ENCODE data around the gene CYP24A1.

CYP24A1 gene

GRCh38 chr20:54115172-54115854 lies 58.5 kb downstream of the CYP24A1 start:
- Mint-ChIP-seq H3K27ac (no peak overlapping the region), H3K4me1 (ENCODE audit: low read depth) (no peaks in the 10 kb centered on the region), H3K9me3 (no peaks in the 10 kb centered on the region), H3K4me3 (no peak overlapping the region), H3K36me3 (ENCODE audit: low read depth) (no peaks in the 10 kb centered on the region), H3K27me3 (peaks cover 5% of the 10 kb centered on the region)
- DNase-seq = no peak

GRCh38 chr20:54114109-54114508 lies 59.7 kb downstream of the CYP24A1 start:
- Mint-ChIP-seq H3K4me3 (no peak overlapping the region), H3K27ac (no peak overlapping the region), H3K9me3 (no peaks in the 10 kb centered on the region), H3K4me1 (ENCODE audit: low read depth) (peaks cover 2% of the 10 kb centered on the region), H3K36me3 (ENCODE audit: low read depth) (no peaks in the 10 kb centered on the region), H3K27me3 (peaks cover 5% of the 10 kb centered on the region)
- DNase-seq = no peak

DNA sequence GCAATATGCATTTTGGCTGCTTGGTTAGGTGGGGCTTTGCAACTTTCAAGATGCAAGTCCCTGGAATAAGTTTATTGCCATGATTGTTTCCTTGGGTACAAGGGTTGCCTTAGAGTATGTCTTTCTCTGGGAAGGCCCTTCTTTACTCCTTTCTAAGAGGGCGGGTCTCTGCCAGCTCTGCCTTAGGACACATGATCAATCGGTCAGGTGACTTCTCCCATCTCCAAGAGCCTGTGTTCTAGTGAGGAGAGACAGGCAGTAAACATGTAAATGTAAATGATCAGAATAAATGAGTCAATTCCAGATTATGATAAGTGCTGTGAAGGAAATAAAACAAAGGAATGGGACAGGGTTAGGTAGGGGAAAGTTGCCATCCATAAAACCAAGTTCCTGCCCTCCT lies 60.2 kb downstream of the CYP24A1 start:
- H3K27ac Mint-ChIP-seq = no peak overlapping the region
- H3K27me3 Mint-ChIP-seq = peaks cover 5% of the 10 kb centered on the region
- H3K9me3 Mint-ChIP-seq = no peaks in the 10 kb centered on the region
- peaks cover 2% of the 10 kb centered on the region for H3K4me1 Mint-ChIP-seq (ENCODE audit: low read depth)
- no peak for DNase-seq
- H3K4me3 Mint-ChIP-seq = no peak overlapping the region
- H3K36me3 Mint-ChIP-seq (ENCODE audit: low read depth) = no peaks in the 10 kb centered on the region

GRCh38 chr20:54112221-54112884 lies 61.4 kb downstream of the CYP24A1 start:
- Mint-ChIP-seq H3K27me3 (peaks cover 5% of the 10 kb centered on the region), H3K36me3 (ENCODE audit: low read depth) (no peaks in the 10 kb centered on the region), H3K27ac (no peak overlapping the region), H3K4me1 (ENCODE audit: low read depth) (peaks cover 2% of the 10 kb centered on the region), H3K4me3 (no peak overlapping the region), H3K9me3 (no peaks in the 10 kb centered on the region)
- no peak for DNase-seq

- H3K27me3 Mint-ChIP-seq = peaks cover 5% of the 10 kb centered on the region
- H3K9me3 Mint-ChIP-seq = no peaks in the 10 kb centered on the region
These were observed 62.3 kb downstream of the CYP24A1 start for GRCh38 chr20:54111460-54111859.

GRCh38 chr20:54110457-54110856 lies 63.3 kb downstream of the CYP24A1 start:
- Mint-ChIP-seq H3K36me3 (ENCODE audit: low read depth) (no peaks in the 10 kb centered on the region), H3K4me1 (ENCODE audit: low read depth) (peaks cover 2% of the 10 kb centered on the region)

More at GRCh38 chr20:54111460-54111859, 62.3 kb downstream of the CYP24A1 start:
- Mint-ChIP-seq H3K4me3 (no peak overlapping the region), H3K4me1 (ENCODE audit: low read depth) (peaks cover 2% of the 10 kb centered on the region), H3K27ac (no peak overlapping the region), H3K36me3 (ENCODE audit: low read depth) (no peaks in the 10 kb centered on the region)
- no peak for DNase-seq

GRCh38 chr20:54110041-54110440 lies 63.7 kb downstream of the CYP24A1 start:
- H3K27ac Mint-ChIP-seq = no peak overlapping the region
- no peaks in the 10 kb centered on the region for H3K36me3 Mint-ChIP-seq (ENCODE audit: low read depth)
- H3K27me3 Mint-ChIP-seq = peaks cover 5% of the 10 kb centered on the region
- H3K4me3 Mint-ChIP-seq = no peak overlapping the region
- no peak for DNase-seq
- peaks cover 3% of the 10 kb centered on the region for H3K4me1 Mint-ChIP-seq (ENCODE audit: low read depth)
- no peaks in the 10 kb centered on the region for H3K9me3 Mint-ChIP-seq

More at GRCh38 chr20:54110457-54110856, 63.3 kb downstream of the CYP24A1 start:
- H3K27ac Mint-ChIP-seq = no peak overlapping the region
- H3K4me3 Mint-ChIP-seq = no peak overlapping the region
- no peaks in the 10 kb centered on the region for H3K9me3 Mint-ChIP-seq
- no peak for DNase-seq
- H3K27me3 Mint-ChIP-seq = peaks cover 5% of the 10 kb centered on the region

GRCh38 chr20:54108817-54109216 lies 65.0 kb downstream of the CYP24A1 start:
- H3K4me3 Mint-ChIP-seq = no peak overlapping the region
- no peak for DNase-seq
- H3K27ac Mint-ChIP-seq = no peak overlapping the region
- H3K9me3 Mint-ChIP-seq = no peaks in the 10 kb centered on the region
- peaks cover 3% of the 10 kb centered on the region for H3K27me3 Mint-ChIP-seq
- H3K36me3 Mint-ChIP-seq (ENCODE audit: low read depth) = no peaks in the 10 kb centered on the region
- H3K4me1 Mint-ChIP-seq (ENCODE audit: low read depth) = peaks cover 4% of the 10 kb centered on the region

DNA sequence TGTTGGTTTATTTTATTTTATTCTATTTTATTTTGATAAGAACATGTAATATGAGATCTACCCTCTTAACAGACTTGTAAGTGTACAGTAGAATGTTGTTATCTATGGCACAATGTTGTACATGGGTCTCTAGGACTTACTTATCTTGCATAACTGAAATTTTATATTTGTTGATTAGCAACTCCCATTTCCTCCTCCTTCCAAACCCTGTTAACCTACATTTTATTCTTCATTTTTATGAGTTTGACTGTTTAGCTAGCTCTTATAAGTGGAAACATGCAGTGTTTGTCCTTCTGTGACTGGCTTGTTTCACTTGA lies 65.5 kb downstream of the CYP24A1 start:
- no peaks in the 10 kb centered on the region for H3K9me3 Mint-ChIP-seq
- H3K4me1 Mint-ChIP-seq (ENCODE audit: low read depth) = peaks cover 5% of the 10 kb centered on the region
- H3K4me3 Mint-ChIP-seq = no peak overlapping the region
- DNase-seq = no peak
- H3K36me3 Mint-ChIP-seq (ENCODE audit: low read depth) = no peaks in the 10 kb centered on the region
- no peak overlapping the region for H3K27ac Mint-ChIP-seq
- no peaks in the 10 kb centered on the region for H3K27me3 Mint-ChIP-seq

GRCh38 chr20:54107600-54108325 lies 66.0 kb downstream of the CYP24A1 start:
- Mint-ChIP-seq H3K9me3 (no peaks in the 10 kb centered on the region), H3K4me3 (no peak overlapping the region), H3K4me1 (ENCODE audit: low read depth) (peaks cover 5% of the 10 kb centered on the region), H3K27ac (no peak overlapping the region), H3K27me3 (no peaks in the 10 kb centered on the region), H3K36me3 (ENCODE audit: low read depth) (no peaks in the 10 kb centered on the region)
- DNase-seq = no peak

DNA sequence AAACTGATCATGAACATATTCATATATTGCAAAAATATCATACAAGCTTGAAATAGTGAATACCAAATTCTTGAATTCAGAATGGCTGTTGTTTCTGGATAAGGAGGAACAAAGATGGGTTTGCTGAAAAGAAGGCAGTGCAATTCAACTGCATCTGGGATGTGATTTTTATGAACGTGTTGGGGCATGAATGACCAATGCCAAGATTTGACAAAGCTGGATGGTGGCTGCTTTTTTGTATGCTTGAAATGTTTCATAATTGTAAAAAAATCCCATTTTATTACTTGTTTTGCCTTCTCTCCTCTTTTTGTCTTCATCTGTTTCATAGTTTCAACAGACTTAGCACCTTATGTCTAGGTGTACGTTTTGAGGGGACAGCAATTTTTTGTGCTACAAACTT lies 66.6 kb downstream of the CYP24A1 start:
- H3K36me3 Mint-ChIP-seq (ENCODE audit: low read depth) = no peaks in the 10 kb centered on the region
- H3K27ac Mint-ChIP-seq = no peak overlapping the region
- no peak for DNase-seq
- H3K9me3 Mint-ChIP-seq = no peaks in the 10 kb centered on the region
- peaks cover 5% of the 10 kb centered on the region for H3K4me1 Mint-ChIP-seq (ENCODE audit: low read depth)
- H3K27me3 Mint-ChIP-seq = no peaks in the 10 kb centered on the region
- H3K4me3 Mint-ChIP-seq = no peak overlapping the region

DNA sequence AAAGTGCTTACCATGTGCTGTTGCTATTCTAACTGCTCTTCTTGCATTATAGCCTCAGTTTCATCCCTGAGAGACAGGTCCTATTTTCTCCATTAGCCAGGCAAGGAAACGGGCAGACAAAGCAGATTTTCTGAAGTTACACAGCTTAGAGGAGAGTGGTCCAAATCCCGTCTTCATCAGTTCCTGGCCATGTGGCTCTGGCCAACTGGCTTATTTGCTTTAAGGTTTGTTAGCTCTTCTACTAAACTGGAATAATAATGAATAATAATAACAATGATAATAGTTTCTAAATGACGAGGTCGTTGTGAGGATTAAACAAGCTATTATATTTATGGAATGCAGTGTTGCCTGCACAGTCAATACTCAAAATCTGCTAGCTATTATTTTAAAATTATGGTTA lies 67.6 kb downstream of the CYP24A1 start:
- Mint-ChIP-seq H3K9me3 (no peaks in the 10 kb centered on the region), H3K27ac (no peak overlapping the region), H3K4me1 (ENCODE audit: low read depth) (peaks cover 5% of the 10 kb centered on the region), H3K4me3 (no peak overlapping the region), H3K36me3 (ENCODE audit: low read depth) (no peaks in the 10 kb centered on the region), H3K27me3 (no peaks in the 10 kb centered on the region)
- DNase-seq = no peak

- no peaks in the 10 kb centered on the region for H3K36me3 Mint-ChIP-seq (ENCODE audit: low read depth)
- H3K4me1 Mint-ChIP-seq (ENCODE audit: low read depth) = peaks cover 5% of the 10 kb centered on the region
- H3K27me3 Mint-ChIP-seq = no peaks in the 10 kb centered on the region
- H3K27ac Mint-ChIP-seq = no peak overlapping the region
- no peak overlapping the region for H3K4me3 Mint-ChIP-seq
- no peaks in the 10 kb centered on the region for H3K9me3 Mint-ChIP-seq
- DNase-seq = no peak
These were observed 68.1 kb downstream of the CYP24A1 start for GRCh38 chr20:54105653-54106052.

DNA sequence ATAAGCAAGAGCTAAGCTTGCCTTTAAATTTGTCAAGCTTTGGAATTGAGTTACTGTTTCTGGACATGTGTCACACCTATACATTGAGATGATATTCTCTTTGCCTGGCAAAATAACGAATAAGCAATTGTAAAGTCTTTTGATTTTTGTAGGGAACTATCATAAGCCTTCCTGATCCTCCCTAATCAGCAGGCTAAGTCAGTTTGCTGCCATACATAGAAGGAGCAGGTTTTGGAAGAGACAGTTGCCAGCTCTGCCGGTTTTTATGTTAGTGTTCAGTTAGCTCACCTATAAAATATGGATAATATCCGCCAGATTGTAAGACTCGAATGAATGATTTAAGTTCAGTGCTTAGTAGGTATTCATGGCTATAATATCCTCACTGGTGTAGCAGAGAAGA lies 69.0 kb downstream of the CYP24A1 start:
- no peak overlapping the region for H3K27ac Mint-ChIP-seq
- H3K4me3 Mint-ChIP-seq = no peak overlapping the region
- H3K9me3 Mint-ChIP-seq = peaks cover 2% of the 10 kb centered on the region
- no peaks in the 10 kb centered on the region for H3K36me3 Mint-ChIP-seq (ENCODE audit: low read depth)
- no peaks in the 10 kb centered on the region for H3K27me3 Mint-ChIP-seq
- DNase-seq = no peak
- H3K4me1 Mint-ChIP-seq (ENCODE audit: low read depth) = peaks cover 3% of the 10 kb centered on the region

Data from activated T-cell treated with anti-CD3 and anti-CD28 coated beads, Interleukin-2, amount 50 U/mL, for 24 hours (primary cell).